NCI-H1417 (cell line): ENCODE data around the gene PRRC1.
"Not testable (repeated sequence)": the region's sequence is repeated elsewhere in the genome, so short reads cannot be mapped to it uniquely, and the experiment has no call there.

Source experiments
- DNase-seq, 3 experiments: peaks; one replicate each; lab custom pipeline; 2025; lab: John Stamatoyannopoulos, UW

PRRC1 gene

GRCh38 chr5:127545249-127545648, 27.8 kb downstream of the PRRC1 start:
- DNase-seq, result not testable (repeated sequence)

- peak in 1 of 3 experiments; percentile 29 for DNase-seq
These were observed 32.1 kb downstream of the PRRC1 start for GRCh38 chr5:127549551-127549950.

DNA sequence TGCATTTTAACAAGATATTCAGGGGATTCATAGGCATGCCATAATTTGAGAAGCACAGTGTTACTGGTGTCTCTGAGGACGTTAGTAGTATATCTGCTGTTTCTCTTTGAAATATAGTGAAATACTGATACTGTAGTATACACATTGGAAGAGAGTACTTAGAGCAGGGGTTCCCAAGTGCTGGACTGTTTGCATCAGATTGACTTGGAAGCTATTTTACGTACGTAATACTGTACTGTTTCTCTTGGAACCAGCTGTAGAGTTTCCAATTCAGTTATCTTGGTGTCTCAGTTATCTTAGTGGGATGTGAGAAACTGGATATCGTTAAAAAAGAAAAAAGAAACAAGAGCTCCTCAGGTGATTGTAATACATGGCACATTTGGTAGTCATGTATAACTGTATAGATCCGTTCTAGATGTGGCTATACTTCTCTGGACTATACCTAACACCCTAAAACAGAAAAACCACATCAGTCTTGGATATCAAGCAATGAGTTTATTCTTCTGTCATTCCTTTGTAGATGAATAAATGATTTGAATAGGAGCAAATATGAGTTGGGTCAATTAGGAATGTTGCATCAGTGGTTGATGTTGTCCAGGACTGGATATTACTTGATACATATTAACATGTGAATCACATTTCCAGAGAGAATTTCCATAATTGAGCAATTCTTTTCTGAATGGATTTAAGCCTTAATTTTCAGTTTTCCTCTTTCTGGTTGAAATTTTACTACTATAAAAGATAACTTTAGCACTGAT, 33.4 kb downstream of the PRRC1 start:
- no peak for DNase-seq

GRCh38 chr5:127551410-127552041, 34.1 kb downstream of the PRRC1 start:
- no peak for DNase-seq

DNA sequence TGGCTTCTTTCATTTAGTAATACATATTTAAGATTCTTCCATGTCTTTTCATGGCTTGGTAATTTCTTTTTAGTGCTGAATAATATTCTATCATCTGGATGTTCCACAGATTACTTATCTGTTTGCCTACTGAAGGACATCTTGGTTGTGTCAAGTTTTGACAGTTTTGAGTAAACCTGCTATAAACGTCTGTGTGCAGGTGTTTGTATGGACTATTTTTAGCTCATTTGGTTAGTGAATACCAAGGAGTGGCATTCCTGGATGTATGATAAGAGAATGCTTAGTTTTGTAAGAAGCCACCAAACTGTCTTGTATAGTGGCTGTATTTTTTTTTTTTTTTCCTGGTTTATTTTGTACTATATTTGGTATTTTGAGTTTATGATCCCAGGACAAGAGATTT, 38.4 kb downstream of the PRRC1 start:
- DNase-seq, result no peak

DNA sequence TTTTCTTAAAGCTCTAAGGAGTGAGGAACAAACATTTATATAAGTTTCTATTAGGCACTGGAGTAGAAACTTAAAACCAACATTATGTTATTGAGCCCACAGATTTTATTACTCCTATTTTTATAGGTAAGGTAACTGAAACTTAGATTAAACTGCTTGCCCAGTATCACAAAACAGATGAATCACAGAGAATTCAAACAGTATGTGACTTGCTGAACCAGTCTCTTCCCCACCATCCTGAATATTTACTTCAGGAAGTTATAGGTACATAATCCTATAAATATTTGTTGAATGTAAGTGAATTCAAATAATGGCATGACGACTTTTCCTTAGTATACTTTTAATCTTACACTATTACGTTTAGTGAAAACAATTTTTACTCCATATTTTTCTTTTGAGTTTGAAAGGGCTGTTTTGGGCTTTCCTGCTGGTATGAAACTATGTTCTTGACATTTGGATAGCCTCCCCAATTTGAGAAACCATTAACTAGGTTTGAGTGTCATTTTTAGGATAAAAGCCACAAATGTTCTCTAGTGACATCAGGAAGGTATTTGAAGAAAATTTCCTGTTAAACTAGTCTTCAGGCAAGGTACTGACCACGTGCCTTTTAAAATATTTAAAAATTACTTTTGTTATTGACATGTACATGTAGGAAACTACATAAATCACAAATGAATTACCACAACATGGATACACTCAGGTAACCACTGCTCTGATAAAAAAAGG, 39.3 kb downstream of the PRRC1 start:
- DNase-seq, result no peak

DNA sequence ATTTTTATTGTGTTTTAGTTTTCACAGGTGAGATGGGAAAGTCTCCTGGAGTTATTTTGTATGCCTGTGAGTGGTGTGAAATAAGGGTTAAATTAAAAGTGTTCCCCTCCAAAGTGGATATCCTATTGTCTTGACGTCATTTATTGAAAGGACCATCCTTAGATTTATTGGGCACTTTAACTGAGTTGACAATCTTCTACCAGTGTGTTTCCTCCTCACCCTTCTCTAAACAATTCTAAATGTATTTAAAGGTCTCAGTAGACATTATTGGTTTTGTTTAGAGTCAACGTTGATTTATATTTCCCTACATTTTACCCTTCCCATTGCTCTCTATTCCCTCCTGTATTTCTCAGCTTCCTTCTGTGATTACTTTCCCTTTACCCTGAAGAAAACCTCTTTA, 40.8 kb downstream of the PRRC1 start:
- DNase-seq, result no peak

GRCh38 chr5:127561254-127561653, 43.8 kb downstream of the PRRC1 start:
- no peak for DNase-seq

DNA sequence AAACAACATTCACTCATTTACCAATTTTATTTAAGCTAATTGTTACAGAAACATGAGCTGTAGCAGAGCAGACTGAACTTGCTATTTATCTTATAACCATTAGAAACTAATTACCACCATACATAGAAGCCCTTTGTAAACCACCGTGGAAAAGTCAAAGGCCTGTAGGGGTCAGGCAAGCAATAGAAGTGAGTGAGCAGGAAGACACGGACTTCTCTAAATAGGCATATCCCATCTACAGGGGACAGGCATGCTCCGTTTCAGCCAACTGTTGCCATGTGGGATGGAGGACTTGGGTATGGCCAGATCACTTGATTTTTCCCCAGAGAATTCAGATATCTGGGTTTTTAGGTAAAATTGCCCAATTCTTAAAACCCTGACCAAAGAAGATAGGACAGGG, 44.8 kb downstream of the PRRC1 start:
- DNase-seq, result peak in 2 of 3 experiments; percentile 7 to 33

DNA sequence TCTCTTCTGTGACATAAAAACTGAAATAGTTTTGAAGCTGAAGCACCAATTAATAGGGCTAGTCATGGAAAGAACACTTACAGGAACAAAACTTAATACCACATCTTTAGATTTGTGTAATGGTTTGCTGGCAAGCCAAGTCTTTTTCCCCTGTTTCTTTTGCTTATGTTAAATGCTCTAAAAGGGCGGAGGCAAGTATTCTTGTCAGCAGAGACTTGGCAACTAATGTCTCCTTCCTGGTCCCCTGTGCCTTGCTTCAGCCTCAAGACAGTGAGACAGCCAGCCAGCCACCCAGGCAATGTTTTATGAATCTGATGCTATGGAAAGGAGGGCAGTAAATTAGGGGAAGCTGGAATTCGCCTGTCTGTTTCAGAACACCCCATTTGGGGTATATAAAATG, 45.7 kb downstream of the PRRC1 start:
- no peak for DNase-seq

DNA sequence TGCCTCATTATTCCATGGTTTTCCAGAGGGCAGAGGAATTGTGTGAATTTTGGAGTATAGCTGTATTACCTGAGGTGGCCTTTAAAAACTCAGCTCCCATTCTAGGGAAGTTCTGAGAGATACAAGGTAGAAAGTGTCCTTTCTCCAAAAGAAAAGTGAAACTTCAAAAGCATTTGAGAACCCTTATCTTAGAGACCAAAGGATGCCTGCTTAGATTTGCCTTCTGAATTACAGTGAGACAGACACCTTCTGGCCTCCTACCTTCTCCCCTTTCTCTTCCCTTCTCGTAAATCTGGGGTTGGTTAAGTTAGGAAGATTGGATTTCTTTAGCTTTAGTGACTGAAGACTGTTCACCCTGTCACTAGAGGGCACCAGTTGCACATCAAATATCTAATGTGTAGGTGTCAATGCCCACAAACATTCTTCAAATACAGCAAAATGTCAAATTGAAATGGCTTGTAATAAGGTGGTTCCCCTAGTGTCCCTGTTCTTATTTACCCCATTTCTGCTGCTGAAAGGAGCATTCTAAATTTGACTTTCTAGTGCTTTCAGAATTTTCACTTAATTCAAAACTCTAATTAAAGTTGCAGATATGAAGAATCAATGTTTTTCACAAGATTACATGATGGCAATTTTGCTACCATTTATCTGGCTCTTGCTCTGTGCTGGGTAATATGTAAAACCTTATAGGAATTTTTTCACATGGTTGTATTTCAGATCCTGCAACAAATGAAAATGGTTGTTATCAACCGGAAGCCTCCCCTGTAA, 46.7 kb downstream of the PRRC1 start:
- peak; percentile 45 to 79 (median 71) for DNase-seq

DNA sequence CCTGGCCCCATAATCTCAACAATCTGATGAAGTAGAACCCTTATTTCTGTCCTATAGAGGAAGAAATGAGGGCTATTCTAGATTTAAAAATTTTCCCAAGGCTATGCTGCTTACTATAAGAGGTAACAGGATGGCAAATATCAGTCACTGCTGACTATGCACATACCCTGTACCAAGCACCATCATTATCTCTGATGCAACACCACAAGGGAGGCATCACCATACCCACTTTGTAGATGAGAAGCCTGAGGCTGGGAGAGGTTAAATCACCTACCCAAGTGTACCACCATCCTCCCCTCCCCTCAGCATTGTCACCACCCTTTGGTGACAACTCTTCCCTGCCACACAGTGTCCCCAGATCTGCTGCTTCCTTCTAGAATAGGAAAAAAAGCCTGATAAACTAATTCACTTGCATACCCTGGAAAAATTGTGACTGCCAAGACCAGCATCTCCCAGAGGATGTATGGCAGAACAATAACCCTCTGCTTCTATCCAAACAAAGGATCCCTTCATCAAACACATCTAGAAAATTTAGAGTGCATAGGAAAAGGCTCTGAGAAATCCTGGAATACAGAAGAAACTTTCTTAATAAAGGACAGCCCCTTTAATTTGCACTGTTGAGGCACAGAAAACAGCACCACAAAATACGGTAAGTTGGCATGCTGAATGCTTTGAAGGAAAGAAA, 48.3 kb downstream of the PRRC1 start:
- no peak for DNase-seq

- DNase-seq, result no peak
These were observed 49.8 kb downstream of the PRRC1 start for GRCh38 chr5:127567026-127567768.

- DNase-seq, result no peak
These were observed 50.7 kb downstream of the PRRC1 start for GRCh38 chr5:127568166-127568565.

DNA sequence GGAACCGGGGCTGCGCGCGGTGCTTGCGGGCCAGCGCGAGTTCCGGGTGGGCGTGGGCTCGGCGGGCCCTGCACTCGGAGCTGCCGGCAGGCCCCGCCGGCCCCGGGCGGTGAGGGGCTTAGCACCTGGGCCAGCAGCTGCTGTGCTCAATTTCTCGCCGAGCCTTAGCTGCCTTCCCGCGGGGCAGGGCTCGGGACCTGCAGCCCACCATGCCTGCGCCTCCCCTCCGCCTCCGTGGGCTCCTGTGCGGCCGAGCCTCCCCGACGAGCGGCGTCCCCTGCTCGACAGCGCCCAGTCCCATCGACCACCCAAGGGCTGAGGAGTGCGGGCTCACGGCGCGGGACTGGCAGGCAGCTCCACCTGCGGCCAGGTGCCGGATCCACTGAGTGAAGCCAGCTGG, 52.0 kb downstream of the PRRC1 start:
- DNase-seq, result not testable (repeated sequence)

DNA sequence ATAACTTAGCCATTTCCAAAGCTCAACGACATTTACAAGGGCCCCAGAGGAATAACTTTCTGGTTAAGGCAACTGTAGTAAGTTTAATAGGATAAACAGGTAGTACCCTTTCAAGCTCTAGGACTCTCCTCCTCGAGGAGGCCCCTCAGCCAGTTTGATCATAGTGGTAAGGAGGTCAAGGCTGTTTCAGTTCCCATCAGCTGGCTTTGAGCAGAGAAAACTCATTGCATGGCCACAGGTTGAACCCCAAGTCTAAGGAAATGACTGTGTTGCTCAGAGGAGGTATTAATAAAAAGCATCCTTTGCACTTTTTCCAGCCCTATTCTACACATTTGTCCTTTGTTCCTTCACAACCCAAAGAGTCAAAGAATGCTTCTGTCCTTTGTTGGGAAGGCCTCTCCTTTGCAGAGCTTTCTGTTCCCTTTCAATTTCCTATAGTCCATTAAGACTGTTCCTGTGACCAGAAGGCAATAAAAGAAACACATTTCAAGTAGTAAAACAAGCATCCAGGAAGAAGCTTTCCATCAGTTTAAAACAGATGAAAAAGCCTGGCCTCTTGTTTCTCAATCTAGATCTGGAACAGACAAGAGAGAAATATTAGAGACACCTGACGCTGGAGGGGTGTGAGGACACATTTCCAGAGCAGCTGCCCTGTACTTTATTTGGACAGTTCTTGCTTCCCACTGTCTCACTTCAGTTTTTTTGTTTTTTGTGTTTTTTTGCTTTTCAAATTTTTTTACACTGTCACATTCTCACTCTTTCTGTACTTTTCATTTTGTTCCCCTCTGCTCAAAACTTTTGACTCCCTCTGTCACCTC, 54.1 kb downstream of the PRRC1 start:
- no peak for DNase-seq

DNA sequence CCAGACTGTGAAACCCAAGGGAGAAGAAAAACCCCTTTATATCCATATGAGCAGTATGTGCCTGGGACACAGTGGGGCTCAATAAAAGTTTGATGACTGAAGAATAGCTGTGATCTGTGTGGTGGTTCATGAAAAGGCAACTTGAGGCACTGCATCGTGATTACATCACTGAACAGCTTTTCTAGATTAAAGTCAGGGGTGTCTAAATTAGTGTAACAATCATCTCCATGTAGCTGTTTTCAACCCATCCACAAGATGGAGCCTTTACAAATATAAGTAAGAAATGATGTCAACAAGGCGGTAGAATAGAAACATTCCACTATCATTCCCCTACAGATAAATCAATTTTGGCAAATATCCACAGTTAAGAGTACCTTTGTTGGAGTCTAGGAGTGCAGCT, 55.5 kb downstream of the PRRC1 start:
- no peak for DNase-seq

DNA sequence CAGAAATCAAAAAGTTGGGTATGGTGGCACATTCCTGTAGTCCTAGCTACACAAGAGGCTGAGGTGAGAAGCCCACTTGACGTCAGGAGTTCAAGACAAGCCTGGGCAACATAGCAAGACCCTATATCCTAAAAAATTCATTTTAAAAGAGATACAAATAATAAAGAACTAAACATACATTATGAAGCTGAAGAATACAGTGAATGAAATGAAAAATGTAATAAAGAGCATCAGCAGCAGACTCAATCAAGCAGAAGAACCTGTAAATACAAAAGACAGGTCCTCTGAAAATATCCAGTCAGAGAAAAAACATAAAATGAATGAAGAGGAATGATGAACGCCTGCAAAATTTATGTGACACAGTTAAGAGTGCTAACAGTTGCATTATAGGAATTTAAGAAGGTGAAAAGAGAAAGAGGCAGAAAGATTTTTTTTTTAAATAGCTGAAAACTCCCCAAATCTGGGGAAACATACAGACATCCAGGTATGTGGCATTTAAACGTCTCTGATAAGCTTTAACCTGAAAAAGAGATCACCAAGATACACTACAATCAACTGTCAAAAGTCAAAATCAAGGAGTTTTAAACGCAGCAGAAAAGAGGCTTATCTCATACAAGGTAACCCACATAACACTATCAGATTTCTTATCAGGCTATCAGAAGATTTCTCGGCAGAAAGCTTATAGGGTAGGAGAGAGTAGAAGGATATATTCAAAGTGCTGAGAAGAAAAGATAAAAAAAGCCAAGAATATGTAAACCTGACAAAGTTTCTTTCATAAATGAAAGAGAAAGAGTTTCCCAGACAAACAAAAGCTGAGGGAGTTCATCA, 57.6 kb downstream of the PRRC1 start:
- no peak for DNase-seq

- no peak for DNase-seq
These were observed 60.0 kb downstream of the PRRC1 start for GRCh38 chr5:127577458-127577857.
